CD8-positive, alpha-beta memory T cell (primary cell): Measurements from ENCODE around the gene NCOA1. TPM values are rescaled to one million over a fixed set of nuclear protein-coding genes. Genes with fewer than 3 reads are reported as not detected.
A peak's percentile ranks its signal among the peaks of the same experiment; 100 is the strongest.

Experiments
- CTCF ChIA-PET: fragments of 350-600 bp; sonication (Branson Sonifier 250); formaldehyde crosslinking; loops from one replicate; lab custom pipeline; 2021; ENCODE audit warnings: antibody characterized with exemption; lab: Charles Lee
- POLR2A ChIA-PET: fragments of 350-600 bp; sonication (Branson Sonifier 250); formaldehyde crosslinking; loops from one replicate; lab custom pipeline; 2021; ENCODE audit warnings: antibody characterized with exemption; lab: Charles Lee
- DNase-seq, 5 donors: peaks; one replicate each; pipeline versions ENCODE4 v3.0.0 to v3.0.0-alpha.2; 2020 to 2022; ENCODE audit warnings: mixed read lengths in 1 of 5
- H3K27ac ChIP-seq: one replicate; pipeline ENCODE4 v1.7.0; 2013; ENCODE audit warnings: low read depth, mild to moderate bottlenecking, low read length, moderate library complexity
- H3K27me3 ChIP-seq: 2 replicates; pipeline ENCODE4 v1.7.0; 2013; ENCODE audit warnings: low read length, mild to moderate bottlenecking; ENCODE audit not compliant: insufficient read depth, poor library complexity, severe bottlenecking
- H3K36me3 ChIP-seq: 2 replicates; pipeline ENCODE4 v1.7.0; 2013; ENCODE audit warnings: mild to moderate bottlenecking, low read length, moderate library complexity; ENCODE audit not compliant: insufficient read depth
- H3K4me1 ChIP-seq: 2 replicates; pipeline ENCODE4 v1.7.0; 2013; ENCODE audit warnings: mild to moderate bottlenecking, low read length, moderate library complexity; ENCODE audit not compliant: insufficient read depth
- H3K4me3 ChIP-seq: 2 replicates; pipeline ENCODE4 v1.7.0; 2013; ENCODE audit warnings: mild to moderate bottlenecking, low read length
- H3K9me3 ChIP-seq: 2 replicates; pipeline ENCODE4 v1.7.0; 2013; ENCODE audit warnings: mild to moderate bottlenecking, low read length
- H3K27ac Mint-ChIP-seq, 8 donors: one replicate each; pipeline ENCODE4 v1.8.0; 2020 to 2021; ENCODE audit warnings: mixed read lengths in 8 of 8, mild to moderate bottlenecking in 6 of 8, inconsistent platforms in 3 of 8, moderate library complexity in 3 of 8
- H3K27me3 Mint-ChIP-seq, 2 donors: one replicate each; pipeline ENCODE4 v1.8.0; 2020 to 2021; ENCODE audit warnings: mixed read lengths in 2 of 2, mild to moderate bottlenecking in 1 of 2, moderate library complexity in 1 of 2
- H3K36me3 Mint-ChIP-seq, 3 donors: one replicate each; pipeline ENCODE4 v1.8.0; 2020 to 2021; ENCODE audit warnings: mixed read lengths in 3 of 3, inconsistent platforms in 1 of 3, mild to moderate bottlenecking in 1 of 3
- H3K4me1 Mint-ChIP-seq, 3 donors: one replicate each; pipeline ENCODE4 v1.8.0; 2020 to 2021; ENCODE audit warnings: mixed read lengths in 3 of 3, inconsistent platforms in 1 of 3, mild to moderate bottlenecking in 1 of 3
- H3K4me3 Mint-ChIP-seq, 7 donors: one replicate each; pipeline ENCODE4 v1.8.0; 2020 to 2021; ENCODE audit warnings: mixed read lengths in 7 of 7, mild to moderate bottlenecking in 6 of 7, moderate library complexity in 4 of 7, inconsistent platforms in 2 of 7
- H3K9me3 Mint-ChIP-seq, 5 donors: one replicate each; pipeline ENCODE4 v1.8.0; 2020 to 2022; ENCODE audit warnings: mixed read lengths in 5 of 5, mild to moderate bottlenecking in 3 of 5, moderate library complexity in 2 of 5, inconsistent platforms in 1 of 5
- polyA plus RNA-seq: library from polyadenylated mRNA; unstranded; fragments of 300-500 nt; fragmentation: Illumina TruSeq; gene quantifications from one replicate; pipeline ENCODE4 v1.2.3, GENCODE V29; 2021
- total RNA-seq, 2 experiments: library from RNA; stranded (reverse); gene quantifications; one replicate each; pipeline ENCODE4 v1.2.3, GENCODE V29; 2021

Gene NCOA1
- total and polyA plus RNA-seq, 3 experiments from 2014 or later = 32.2 to 35.7 (median 32.7) TPM

DNA sequence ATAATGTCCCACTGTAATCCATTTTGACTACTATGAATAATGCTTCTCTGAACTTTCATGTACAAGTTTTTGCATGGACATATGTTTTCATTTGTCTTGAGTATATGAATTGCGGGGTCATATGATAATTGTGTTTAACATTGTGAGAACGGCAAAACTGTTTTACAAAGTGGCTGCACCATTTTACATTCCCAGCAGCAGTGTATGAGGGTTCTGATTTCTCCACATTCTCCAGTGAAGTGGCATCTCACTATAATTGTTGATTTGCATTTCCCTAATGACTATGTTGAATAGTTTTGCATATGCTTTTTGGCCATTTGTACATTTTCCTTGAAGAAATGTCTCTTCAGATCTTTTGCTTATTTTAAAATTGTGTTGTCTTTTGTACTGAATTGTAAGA is 20.1 kb downstream of the NCOA1 start:
- peaks cover 66 to 90% (median 85%) of the 10 kb centered on the region in 3 donors for H3K4me1 Mint-ChIP-seq
- DNase-seq = no peak
- H3K4me3 Mint-ChIP-seq = peak overlapping the region in 5 of 7 donors; percentile 1 to 41 (median 17)
- Histone ChIP-seq H3K9me3 (no peaks in the 10 kb centered on the region), H3K36me3 (no peaks in the 10 kb centered on the region), H3K4me3 (no peak overlapping the region), H3K4me1 (peaks cover 34% of the 10 kb centered on the region), H3K27ac (no peak overlapping the region), H3K27me3 (no peaks in the 10 kb centered on the region)
- peak overlapping the region in 3 of 8 donors; percentile 15 to 58 (median 22) for H3K27ac Mint-ChIP-seq
- H3K27me3 Mint-ChIP-seq = no peaks in the 10 kb centered on the region
- H3K9me3 Mint-ChIP-seq = no peaks in the 10 kb centered on the region
- CTCF ChIA-PET = no interaction called here
- POLR2A ChIA-PET = no interaction called here
- H3K36me3 Mint-ChIP-seq = no peaks in the 10 kb centered on the region

- H3K9me3 ChIP-seq = no peaks in the 10 kb centered on the region
- no peaks in the 10 kb centered on the region for H3K9me3 Mint-ChIP-seq
- H3K4me1 Mint-ChIP-seq = peaks cover 62 to 90% (median 85%) of the 10 kb centered on the region in 3 donors
- H3K36me3 Mint-ChIP-seq = no peaks in the 10 kb centered on the region
- peak overlapping the region in 5 of 8 donors; percentile 10 to 64 (median 28) for H3K27ac Mint-ChIP-seq
- no peaks in the 10 kb centered on the region for H3K36me3 ChIP-seq
- no peak for DNase-seq
- peaks cover 34% of the 10 kb centered on the region for H3K4me1 ChIP-seq
- no peaks in the 10 kb centered on the region for H3K27me3 Mint-ChIP-seq
- POLR2A ChIA-PET = no interaction called here
- peak overlapping the region in 6 of 7 donors; percentile 23 to 68 (median 36) for H3K4me3 Mint-ChIP-seq
- H3K27me3 ChIP-seq = no peaks in the 10 kb centered on the region
- CTCF ChIA-PET = no interaction called here
- no peak overlapping the region for H3K4me3 ChIP-seq
- no peak overlapping the region for H3K27ac ChIP-seq
Observed at GRCh38 chr2:24511894-24512293, 20.8 kb downstream of the NCOA1 start.

DNA sequence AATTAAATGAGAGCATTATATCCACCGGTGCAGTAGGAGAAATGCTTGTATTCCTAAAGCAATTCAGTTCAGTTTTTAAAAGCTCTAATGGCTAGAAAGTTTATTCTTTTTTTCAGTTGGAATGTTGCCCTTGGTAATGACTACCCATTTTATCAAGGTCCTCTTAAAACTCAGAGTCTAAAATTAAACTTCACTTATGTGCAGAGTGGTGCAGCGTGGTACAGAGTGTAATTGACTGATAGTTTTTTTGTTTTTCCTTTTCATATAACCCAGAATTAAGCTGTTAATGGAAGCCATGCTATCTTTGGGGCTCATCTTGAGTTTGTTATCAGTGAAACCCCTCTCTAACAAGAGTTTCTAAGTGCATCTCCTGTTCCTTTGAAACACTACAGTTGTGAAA is 21.4 kb downstream of the NCOA1 start:
- H3K4me1 Mint-ChIP-seq = peaks cover 63 to 90% (median 85%) of the 10 kb centered on the region in 3 donors
- Histone ChIP-seq H3K27ac (no peak overlapping the region), H3K4me1 (peaks cover 36% of the 10 kb centered on the region), H3K9me3 (no peaks in the 10 kb centered on the region), H3K27me3 (no peaks in the 10 kb centered on the region), H3K36me3 (no peaks in the 10 kb centered on the region), H3K4me3 (no peak overlapping the region)
- H3K27ac Mint-ChIP-seq = peak overlapping the region in 4 of 8 donors; percentile 7 to 41 (median 24)
- H3K36me3 Mint-ChIP-seq = no peaks in the 10 kb centered on the region
- H3K27me3 Mint-ChIP-seq = no peaks in the 10 kb centered on the region
- H3K4me3 Mint-ChIP-seq = peak overlapping the region in 3 of 7 donors; percentile 2 to 65 (median 21)
- ChIA-PET CTCF (no interaction called here), POLR2A (no interaction called here)
- H3K9me3 Mint-ChIP-seq = no peaks in the 10 kb centered on the region
- no peak for DNase-seq

- no peak overlapping the region for H3K4me3 ChIP-seq
- POLR2A ChIA-PET = no interaction called here
- Mint-ChIP-seq H3K27ac (peak overlapping the region in 2 of 8 donors; percentile 7 to 10), H3K27me3 (no peaks in the 10 kb centered on the region), H3K36me3 (no peaks in the 10 kb centered on the region), H3K4me3 (peak overlapping the region in 3 of 7 donors; percentile 3 to 65 (median 17)), H3K4me1 (peaks cover 62 to 89% (median 85%) of the 10 kb centered on the region in 3 donors), H3K9me3 (no peaks in the 10 kb centered on the region)
- no peaks in the 10 kb centered on the region for H3K27me3 ChIP-seq
- H3K9me3 ChIP-seq = no peaks in the 10 kb centered on the region
- CTCF ChIA-PET = no interaction called here
- peaks cover 40% of the 10 kb centered on the region for H3K4me1 ChIP-seq
- no peaks in the 10 kb centered on the region for H3K36me3 ChIP-seq
- no peak for DNase-seq
- H3K27ac ChIP-seq = no peak overlapping the region
Observed at GRCh38 chr2:24512831-24513230, 21.8 kb downstream of the NCOA1 start.

DNA sequence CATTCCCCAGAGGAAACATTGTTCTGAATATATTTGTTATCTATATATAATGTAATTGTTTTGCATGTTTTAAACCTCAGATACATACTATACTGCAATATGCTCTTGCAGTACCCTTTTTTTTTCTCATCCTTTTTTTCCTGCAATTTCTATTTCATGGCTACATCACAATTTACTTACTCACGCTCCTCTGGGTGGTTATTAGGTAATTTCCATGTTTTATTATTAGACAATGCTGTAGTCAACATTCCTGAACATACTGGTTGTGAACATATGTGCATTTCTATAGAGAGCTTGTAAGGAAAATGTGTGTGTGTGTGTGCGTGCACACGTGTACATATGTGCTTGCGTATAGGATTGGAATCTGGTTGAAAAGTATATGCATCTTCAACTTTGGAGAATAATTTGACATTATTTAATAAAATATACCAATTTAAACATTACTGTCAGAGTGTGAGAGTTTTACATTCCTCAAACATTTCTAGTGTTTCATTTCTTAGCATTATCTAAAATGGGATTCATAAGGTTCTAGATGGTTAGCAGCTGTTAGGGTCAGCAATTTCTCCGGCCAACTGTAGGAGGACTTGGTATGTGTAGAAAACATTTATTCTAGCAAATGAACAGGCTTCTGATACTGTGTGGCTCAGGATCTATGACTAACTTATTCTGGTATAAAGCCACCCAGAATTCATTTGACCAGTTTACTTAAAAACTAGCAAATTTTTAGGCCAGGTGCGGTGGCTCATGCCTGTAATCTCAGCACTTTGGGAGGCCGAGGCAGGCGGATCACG is 22.4 kb downstream of the NCOA1 start:
- Mint-ChIP-seq H3K27ac (peak overlapping the region in 2 of 8 donors; percentile 13 to 50), H3K36me3 (no peaks in the 10 kb centered on the region), H3K4me1 (peaks cover 58 to 87% (median 85%) of the 10 kb centered on the region in 3 donors), H3K9me3 (no peaks in the 10 kb centered on the region), H3K4me3 (peak overlapping the region in 1 of 7 donors; percentile 17), H3K27me3 (no peaks in the 10 kb centered on the region)
- ChIA-PET POLR2A (interaction anchor here (0.6 to 1.0 kb wide), 2 partner anchors 11 to 22 kb away, joined by 3 to 4 read pairs; partner anchors contain the start of gene NCOA1), CTCF (no interaction called here)
- no peaks in the 10 kb centered on the region for H3K36me3 ChIP-seq
- no peak overlapping the region for H3K27ac ChIP-seq
- no peaks in the 10 kb centered on the region for H3K27me3 ChIP-seq
- no peaks in the 10 kb centered on the region for H3K9me3 ChIP-seq
- no peak overlapping the region for H3K4me3 ChIP-seq
- no peak for DNase-seq
- H3K4me1 ChIP-seq = peaks cover 35% of the 10 kb centered on the region

- Histone ChIP-seq H3K4me1 (peaks cover 24% of the 10 kb centered on the region), H3K36me3 (no peaks in the 10 kb centered on the region), H3K4me3 (no peak overlapping the region), H3K27ac (no peak overlapping the region), H3K9me3 (no peaks in the 10 kb centered on the region), H3K27me3 (no peaks in the 10 kb centered on the region)
- Mint-ChIP-seq H3K36me3 (no peaks in the 10 kb centered on the region), H3K9me3 (no peaks in the 10 kb centered on the region), H3K27me3 (no peaks in the 10 kb centered on the region), H3K27ac (peak overlapping the region in 2 of 8 donors; percentile 9 to 52), H3K4me3 (no peak overlapping the region), H3K4me1 (peaks cover 50 to 85% (median 82%) of the 10 kb centered on the region in 3 donors)
- POLR2A ChIA-PET = interaction anchor here (0.7 to 1.0 kb wide), 2 partner anchors 24 to 28 kb away, joined by 4 to 6 read pairs; partner anchors contain the start of gene NCOA1
- CTCF ChIA-PET = no interaction called here
- DNase-seq = no peak
Observed at GRCh38 chr2:24514820-24515219, 23.8 kb downstream of the NCOA1 start.

DNA sequence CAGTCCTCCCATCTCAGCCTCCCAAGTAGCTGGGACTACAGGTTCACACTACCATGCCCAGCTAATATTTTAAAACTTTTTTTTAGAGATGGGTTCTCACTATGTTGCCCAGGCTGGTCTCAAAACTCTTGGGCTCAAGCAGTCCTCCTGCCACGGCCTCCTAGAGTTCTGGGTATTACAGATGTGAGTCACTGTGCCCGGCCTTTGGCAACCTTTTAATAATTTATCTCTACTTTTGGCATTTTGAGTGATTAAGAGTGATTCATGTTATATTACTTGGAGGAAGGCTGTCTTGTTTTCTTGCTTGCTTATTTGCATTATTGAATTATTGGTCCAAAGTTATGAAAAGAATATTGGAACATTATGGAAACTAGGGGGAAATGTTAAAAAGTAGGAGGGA is 24.3 kb downstream of the NCOA1 start:
- Histone ChIP-seq H3K36me3 (no peaks in the 10 kb centered on the region), H3K4me1 (peaks cover 26% of the 10 kb centered on the region), H3K27ac (no peak overlapping the region), H3K27me3 (no peaks in the 10 kb centered on the region), H3K4me3 (no peak overlapping the region), H3K9me3 (no peaks in the 10 kb centered on the region)
- ChIA-PET POLR2A (no interaction called here), CTCF (interaction anchor here (1.3 kb wide), 1 partner anchor 23 kb away, joined by 3 read pairs; no protein-coding TSS in a partner anchor)
- H3K27ac Mint-ChIP-seq = peak overlapping the region in 4 of 8 donors; percentile 1 to 49 (median 26)
- H3K9me3 Mint-ChIP-seq = no peaks in the 10 kb centered on the region
- no peak for DNase-seq
- H3K4me1 Mint-ChIP-seq = peaks cover 50 to 84% (median 83%) of the 10 kb centered on the region in 3 donors
- H3K36me3 Mint-ChIP-seq = no peaks in the 10 kb centered on the region
- no peaks in the 10 kb centered on the region for H3K27me3 Mint-ChIP-seq
- peak overlapping the region in 2 of 7 donors; percentile 9 to 18 for H3K4me3 Mint-ChIP-seq

DNA sequence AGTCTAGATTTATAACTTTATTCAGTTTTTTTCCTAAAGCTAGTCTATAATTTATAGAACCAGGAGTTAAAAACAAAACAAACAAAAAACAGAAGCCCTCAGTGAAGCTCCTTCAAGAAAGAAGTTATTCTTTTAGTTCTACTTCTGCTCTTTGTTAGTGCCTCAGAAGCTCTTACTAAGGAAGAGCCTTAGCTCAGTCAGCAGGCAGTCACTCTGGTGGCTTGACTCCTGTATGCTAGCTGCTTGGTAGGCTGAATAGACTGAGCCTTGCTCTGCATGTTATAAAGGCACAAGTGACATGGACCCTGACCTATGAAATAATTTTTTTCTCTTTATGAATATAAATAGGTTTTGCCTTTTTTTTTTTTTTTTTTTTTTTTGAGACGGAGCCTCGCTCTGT is 24.8 kb downstream of the NCOA1 start:
- Histone ChIP-seq H3K27ac (no peak overlapping the region), H3K4me3 (no peak overlapping the region), H3K36me3 (no peaks in the 10 kb centered on the region), H3K4me1 (peaks cover 29% of the 10 kb centered on the region), H3K27me3 (no peaks in the 10 kb centered on the region), H3K9me3 (no peaks in the 10 kb centered on the region)
- no peak for DNase-seq
- Mint-ChIP-seq H3K27me3 (no peaks in the 10 kb centered on the region), H3K4me3 (peak overlapping the region in 3 of 7 donors; percentile 14 to 22 (median 18)), H3K9me3 (no peaks in the 10 kb centered on the region), H3K27ac (peak overlapping the region in 2 of 8 donors; percentile 37 to 49), H3K36me3 (no peaks in the 10 kb centered on the region), H3K4me1 (peaks cover 51 to 84% (median 83%) of the 10 kb centered on the region in 3 donors)
- ChIA-PET CTCF (interaction anchor here (1.3 kb wide), 1 partner anchor 23 kb away, joined by 3 read pairs; no protein-coding TSS in a partner anchor), POLR2A (no interaction called here)
